Sigmoid colon (tissue), 7 donors: ENCODE data around the gene AANAT. TPM values are rescaled to one million over a fixed set of nuclear protein-coding genes. Genes with fewer than 3 reads are reported as not detected.
A peak's percentile ranks its signal among the peaks of the same experiment; 100 is the strongest.
"Not testable (repeated sequence)": the region's sequence is repeated elsewhere in the genome, so short reads cannot be mapped to it uniquely, and the experiment has no call there.

Experiments used
- DNase-seq: peaks from one replicate; pipeline ENCODE4 v3.0.0-alpha.2; 2019
- H3K27ac ChIP-seq, 4 donors: fragments of 200-600 bp; sonication (generic); one replicate each; pipeline ENCODE4 v1.5.1; 2016 to 2019; ENCODE audit warnings: mild to moderate bottlenecking in 1 of 4
- H3K27me3 ChIP-seq, 3 donors: fragments of 200-600 bp; sonication (generic); one replicate each; pipeline ENCODE4 v1.5.1; 2019; ENCODE audit warnings: mild to moderate bottlenecking in 1 of 3
- H3K36me3 ChIP-seq, 4 donors: fragments of 200-600 bp; sonication (generic); one replicate each; pipeline ENCODE4 v1.5.1; 2016 to 2019
- H3K4me1 ChIP-seq, 4 donors: fragments of 200-600 bp; sonication (generic); one replicate each; pipeline ENCODE4 v1.5.1; 2017 to 2019
- H3K4me3 ChIP-seq, 4 donors: fragments of 200-600 bp; sonication (generic); one replicate each; pipeline ENCODE4 v1.5.1; 2017 to 2019; ENCODE audit warnings: mild to moderate bottlenecking in 2 of 4, moderate library complexity in 1 of 4
- H3K9me3 ChIP-seq, 4 donors: fragments of 200-600 bp in 3 of 4; sonication (generic) in 3 of 4; one replicate each; pipeline versions ENCODE4 v1.5.1 to v1.6.1; 2013 to 2019
- CTCF ChIP-seq, 4 experiments: fragments of 450-650 bp in 3 of 4; fragments of 200-600 bp in 1 of 4; IDR thresholded peaks; one replicate each; pipeline ENCODE4 v1.5.1; 2016 to 2019; ENCODE audit warnings: antibody characterized with exemption in 4 of 4, mild to moderate bottlenecking in 3 of 4, moderate library complexity in 2 of 4
- EP300 ChIP-seq, 4 donors: sonication (generic); formaldehyde crosslinking; IDR thresholded peaks; one replicate each; pipeline ENCODE4 v1.6.1; 2017; ENCODE audit warnings: antibody characterized with exemption in 4 of 4
- POLR2A ChIP-seq, 2 donors: fragments of 450-650 bp; IDR thresholded peaks; one replicate each; pipeline ENCODE4 v1.6.1; 2016; ENCODE audit warnings: antibody characterized with exemption in 2 of 2, mild to moderate bottlenecking in 2 of 2, moderate library complexity in 2 of 2
- POLR2AphosphoS5 ChIP-seq, 4 donors: sonication (generic); formaldehyde crosslinking; IDR thresholded peaks; one replicate each; pipeline ENCODE4 v1.6.1; 2017; ENCODE audit warnings: antibody characterized with exemption in 4 of 4
- WGBS, 2 donors: extraction: QIAGEN DNeasy Blood & Tissue Kit; methylation state at CpG; one replicate each; pipeline ENCODE4 v1.1.7; 2013; 5-methylcytosine and 5-hydroxymethylcytosine counted together
- intact Hi-C: fragments of 100-400 bp; cut with DNase I; formaldehyde crosslinking; loops from one replicate; pipeline ENCODE4 v1.15.1; 2023
- polyA plus RNA-seq, 3 donors: library from polyadenylated mRNA; stranded (reverse); fragments of 200-250 nt; gene quantifications; one replicate each; pipeline ENCODE4 v1.2.3, GENCODE V29; 2013
- total RNA-seq, 4 donors: library from RNA; depleted of rRNA; stranded (reverse); fragments of >200 nt; gene quantifications; one replicate each; pipeline ENCODE4 v1.1.0, GENCODE V29; 2016
- donor health status: healthy with polysubstance abuse.
- donor health status: Bipolar disorder and iron deficiency.
- donor health status: healthy.

The AANAT gene
- total and polyA plus RNA-seq, 7 donors: 0.12 TPM; not detected in 6

- WGBS, 2 donors: 25 to 28% methylated on average over 24 of the region's 24 CpGs
- Histone ChIP-seq H3K4me1 (peaks cover 0 to 17% (median 6%) of the 10 kb centered on the region in 4 donors), H3K36me3 (no peaks in the 10 kb centered on the region), H3K27ac (no peak overlapping the region), H3K9me3 (no peaks in the 10 kb centered on the region), H3K4me3 (no peak overlapping the region), H3K27me3 (peaks cover 0 to 15% (median 13%) of the 10 kb centered on the region in 3 donors)
- peak; percentile 87 to 94 (median 93) for TF ChIP-seq CTCF (IDR thresholded peaks at IDR 0.05)
- TF ChIP-seq POLR2AphosphoS5 (IDR thresholded peaks at IDR 0.05): no peak
- peak; percentile 90 for DNase-seq
- intact Hi-C loops: loop anchor here (1.0 to 5.0 kb wide), 2 partner anchors 40 to 99 kb away; no protein-coding TSS in a partner anchor
Observed at GRCh38 chr17:76506408-76507345, 39.3 kb downstream of the AANAT start.

GRCh38 chr17:76508472-76509063 is 41.2 kb downstream of the AANAT start:
- Histone ChIP-seq H3K27me3 (peaks cover 0 to 15% (median 13%) of the 10 kb centered on the region in 3 donors), H3K4me1 (peaks cover 0 to 12% (median 0%) of the 10 kb centered on the region in 4 donors)
- not testable (repeated sequence) for H3K36me3 ChIP-seq, H3K4me3 ChIP-seq, H3K27ac ChIP-seq, H3K9me3 ChIP-seq, DNase-seq
- WGBS, 2 donors: 75 to 80% methylated on average over 14 of the region's 14 CpGs
- intact Hi-C loops: loop anchor here (5.0 kb wide), 1 partner anchor 101 kb away; no protein-coding TSS in a partner anchor

- H3K9me3 ChIP-seq: no peaks in the 10 kb centered on the region
- H3K4me1 ChIP-seq: peaks cover 0 to 22% (median 2%) of the 10 kb centered on the region in 4 donors
- H3K27ac ChIP-seq: no peak overlapping the region
- no peak for DNase-seq
- H3K36me3 ChIP-seq: no peaks in the 10 kb centered on the region
- TF ChIP-seq EP300 (IDR thresholded peaks at IDR 0.05) (no peak), POLR2AphosphoS5 (IDR thresholded peaks at IDR 0.05) (no peak), CTCF (IDR thresholded peaks at IDR 0.05) (no peak), POLR2A (IDR thresholded peaks at IDR 0.05) (no peak)
- no peak overlapping the region for H3K4me3 ChIP-seq
- intact Hi-C loops: no loop called here
- WGBS, 2 donors: 15 to 44% methylated on average over 9 of the region's 9 CpGs
- H3K27me3 ChIP-seq: peaks cover 0 to 15% (median 13%) of the 10 kb centered on the region in 3 donors
Observed at GRCh38 chr17:76510831-76511244, 43.4 kb downstream of the AANAT start.

- TF ChIP-seq POLR2AphosphoS5 (IDR thresholded peaks at IDR 0.05): peak in 1 of 4 donors; percentile 41
- no peak for TF ChIP-seq POLR2A (IDR thresholded peaks at IDR 0.05)
- Histone ChIP-seq H3K27ac (no peak overlapping the region), H3K36me3 (no peaks in the 10 kb centered on the region), H3K4me1 (peaks cover 0 to 19% (median 3%) of the 10 kb centered on the region in 4 donors), H3K27me3 (peaks cover 0 to 12% (median 11%) of the 10 kb centered on the region in 3 donors), H3K4me3 (no peak overlapping the region), H3K9me3 (no peaks in the 10 kb centered on the region)
- WGBS, 2 donors: 74 to 81% methylated on average over 13 of the region's 13 CpGs
- intact Hi-C loops: no loop called here
- no peak for DNase-seq
Observed at GRCh38 chr17:76511668-76512365, 44.4 kb downstream of the AANAT start.

- no peak overlapping the region for H3K4me3 ChIP-seq
- 74 to 86% methylated on average over 22 of the region's 22 CpGs for WGBS, 2 donors
- no peak for TF ChIP-seq CTCF (IDR thresholded peaks at IDR 0.05)
- H3K4me1 ChIP-seq: peaks cover 0 to 19% (median 3%) of the 10 kb centered on the region in 4 donors
- intact Hi-C loops: no loop called here
- H3K36me3 ChIP-seq: no peaks in the 10 kb centered on the region
- H3K27me3 ChIP-seq: peaks cover 0 to 5% (median 4%) of the 10 kb centered on the region in 3 donors
- no peak overlapping the region for H3K27ac ChIP-seq
- no peak for DNase-seq
- no peaks in the 10 kb centered on the region for H3K9me3 ChIP-seq
Observed at GRCh38 chr17:76512366-76513305, 45.2 kb downstream of the AANAT start.
